ENCODE results near the gene TOLLIP. TPM values are rescaled to one million over a fixed set of nuclear protein-coding genes. Genes with fewer than 3 reads are reported as not detected.

Gene TOLLIP
- total RNA-seq, 1 donor from 2014 or later: 71.6 TPM

DNA sequence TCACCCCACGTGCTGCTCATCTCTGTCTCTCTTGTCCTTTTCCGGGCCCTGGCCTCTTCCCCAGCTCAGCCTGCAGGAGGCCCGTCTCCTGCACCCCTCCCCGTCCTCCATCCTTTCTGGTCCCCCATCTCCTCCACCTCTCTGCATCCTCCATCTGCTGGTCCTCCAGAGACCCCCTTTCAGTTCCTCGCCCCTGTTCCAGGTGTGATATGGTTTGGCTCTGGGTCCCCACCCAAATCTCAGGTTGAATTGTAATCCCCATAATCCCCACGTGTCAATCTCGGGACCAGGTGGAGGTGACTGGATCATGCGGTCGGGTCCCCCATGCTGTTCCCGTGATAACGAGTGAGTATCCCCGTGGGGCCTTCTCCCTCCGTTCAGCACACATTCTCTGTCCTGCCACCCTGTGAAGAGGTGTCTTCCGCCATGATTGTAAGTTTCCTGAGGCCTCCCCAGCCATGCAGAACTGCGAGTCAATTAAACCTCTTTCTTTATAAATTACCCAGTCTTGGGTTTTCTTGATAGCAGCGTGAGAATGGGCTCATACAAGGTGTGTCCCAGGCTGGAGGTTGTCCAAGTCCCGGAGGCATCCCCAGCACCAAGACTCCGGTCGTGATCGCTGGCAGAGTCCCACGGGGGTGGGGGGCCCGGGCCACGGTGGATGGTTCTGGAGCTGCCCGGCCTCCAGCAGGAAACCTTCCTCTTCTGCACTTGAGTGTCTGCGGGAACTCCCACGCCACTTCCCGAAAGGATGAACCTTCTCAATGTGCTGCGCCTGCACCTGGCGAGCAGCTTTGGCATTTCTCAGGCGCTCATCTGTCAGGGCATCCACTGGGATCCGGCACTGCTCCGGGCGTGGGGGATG, 29.0 kb upstream of the TOLLIP start:
- H3K36me3 Mint-ChIP-seq (ENCODE audit: unreplicated experiment): no peaks in the 10 kb centered on the region
- no peak overlapping the region for H3K27ac Mint-ChIP-seq (ENCODE audit: unreplicated experiment)
- H3K4me3 Mint-ChIP-seq (ENCODE audit: unreplicated experiment): peak overlapping the region; percentile 40
- TF ChIP-seq, protein P1, sequence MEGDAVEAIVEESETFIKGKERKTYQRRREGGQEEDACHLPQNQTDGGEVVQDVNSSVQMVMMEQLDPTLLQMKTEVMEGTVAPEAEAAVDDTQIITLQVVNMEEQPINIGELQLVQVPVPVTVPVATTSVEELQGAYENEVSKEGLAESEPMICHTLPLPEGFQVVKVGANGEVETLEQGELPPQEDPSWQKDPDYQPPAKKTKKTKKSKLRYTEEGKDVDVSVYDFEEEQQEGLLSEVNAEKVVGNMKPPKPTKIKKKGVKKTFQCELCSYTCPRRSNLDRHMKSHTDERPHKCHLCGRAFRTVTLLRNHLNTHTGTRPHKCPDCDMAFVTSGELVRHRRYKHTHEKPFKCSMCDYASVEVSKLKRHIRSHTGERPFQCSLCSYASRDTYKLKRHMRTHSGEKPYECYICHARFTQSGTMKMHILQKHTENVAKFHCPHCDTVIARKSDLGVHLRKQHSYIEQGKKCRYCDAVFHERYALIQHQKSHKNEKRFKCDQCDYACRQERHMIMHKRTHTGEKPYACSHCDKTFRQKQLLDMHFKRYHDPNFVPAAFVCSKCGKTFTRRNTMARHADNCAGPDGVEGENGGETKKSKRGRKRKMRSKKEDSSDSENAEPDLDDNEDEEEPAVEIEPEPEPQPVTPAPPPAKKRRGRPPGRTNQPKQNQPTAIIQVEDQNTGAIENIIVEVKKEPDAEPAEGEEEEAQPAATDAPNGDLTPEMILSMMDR (IDR thresholded peaks at IDR 0.05): no peak
- DNase-seq (ENCODE audit: extremely low spot score, unreplicated experiment): peak; percentile 84
- H3K9me3 Mint-ChIP-seq (ENCODE audit: unreplicated experiment): no peaks in the 10 kb centered on the region
- H3K4me1 Mint-ChIP-seq (ENCODE audit: unreplicated experiment): peaks cover 12% of the 10 kb centered on the region
- peaks cover 15% of the 10 kb centered on the region for H3K27me3 Mint-ChIP-seq (ENCODE audit: unreplicated experiment)

- H3K36me3 Mint-ChIP-seq (ENCODE audit: unreplicated experiment): no peaks in the 10 kb centered on the region
- peak overlapping the region; percentile 62 for H3K4me3 Mint-ChIP-seq (ENCODE audit: unreplicated experiment)
- DNase-seq (ENCODE audit: extremely low spot score, unreplicated experiment): peak; percentile 79
- TF ChIP-seq, protein P1 (IDR thresholded peaks at IDR 0.05): no peak
- H3K9me3 Mint-ChIP-seq (ENCODE audit: unreplicated experiment): no peaks in the 10 kb centered on the region
- H3K27ac Mint-ChIP-seq (ENCODE audit: unreplicated experiment): no peak overlapping the region
- peaks cover 12% of the 10 kb centered on the region for H3K4me1 Mint-ChIP-seq (ENCODE audit: unreplicated experiment)
- peaks cover 23% of the 10 kb centered on the region for H3K27me3 Mint-ChIP-seq (ENCODE audit: unreplicated experiment)
Observed at GRCh38 chr11:1337647-1338007, 28.2 kb upstream of the TOLLIP start.

GRCh38 chr11:1336836-1337646, 27.6 kb upstream of the TOLLIP start:
- DNase-seq (ENCODE audit: extremely low spot score, unreplicated experiment): no peak
- Mint-ChIP-seq H3K9me3 (ENCODE audit: unreplicated experiment) (no peaks in the 10 kb centered on the region), H3K27ac (ENCODE audit: unreplicated experiment) (no peak overlapping the region), H3K4me1 (ENCODE audit: unreplicated experiment) (peaks cover 12% of the 10 kb centered on the region), H3K36me3 (ENCODE audit: unreplicated experiment) (no peaks in the 10 kb centered on the region), H3K4me3 (ENCODE audit: unreplicated experiment) (no peak overlapping the region), H3K27me3 (ENCODE audit: unreplicated experiment) (peaks cover 28% of the 10 kb centered on the region)
- TF ChIP-seq, protein P1 (IDR thresholded peaks at IDR 0.05): no peak

GRCh38 chr11:1335811-1336761, 26.7 kb upstream of the TOLLIP start:
- H3K4me3 Mint-ChIP-seq (ENCODE audit: unreplicated experiment): peak overlapping the region; percentile 61
- H3K27ac Mint-ChIP-seq (ENCODE audit: unreplicated experiment): no peak overlapping the region

More at GRCh38 chr11:1335811-1336761, 26.7 kb upstream of the TOLLIP start:
- TF ChIP-seq, protein P1 (IDR thresholded peaks at IDR 0.05): no peak
- Mint-ChIP-seq H3K27me3 (ENCODE audit: unreplicated experiment) (peaks cover 33% of the 10 kb centered on the region), H3K9me3 (ENCODE audit: unreplicated experiment) (no peaks in the 10 kb centered on the region), H3K36me3 (ENCODE audit: unreplicated experiment) (no peaks in the 10 kb centered on the region), H3K4me1 (ENCODE audit: unreplicated experiment) (peaks cover 12% of the 10 kb centered on the region)
- DNase-seq (ENCODE audit: extremely low spot score, unreplicated experiment): no peak

All from osteocyte (in vitro differentiated cells).